NCI-H146 (cell line): ENCODE data around the gene CD300LD.
"Not testable (repeated sequence)": the region's sequence is repeated elsewhere in the genome, so short reads cannot be mapped to it uniquely, and the experiment has no call there.

ENCODE experiments used
- DNase-seq: peaks from one replicate; lab custom pipeline; 2025; lab: John Stamatoyannopoulos, UW

CD300LD gene

DNA sequence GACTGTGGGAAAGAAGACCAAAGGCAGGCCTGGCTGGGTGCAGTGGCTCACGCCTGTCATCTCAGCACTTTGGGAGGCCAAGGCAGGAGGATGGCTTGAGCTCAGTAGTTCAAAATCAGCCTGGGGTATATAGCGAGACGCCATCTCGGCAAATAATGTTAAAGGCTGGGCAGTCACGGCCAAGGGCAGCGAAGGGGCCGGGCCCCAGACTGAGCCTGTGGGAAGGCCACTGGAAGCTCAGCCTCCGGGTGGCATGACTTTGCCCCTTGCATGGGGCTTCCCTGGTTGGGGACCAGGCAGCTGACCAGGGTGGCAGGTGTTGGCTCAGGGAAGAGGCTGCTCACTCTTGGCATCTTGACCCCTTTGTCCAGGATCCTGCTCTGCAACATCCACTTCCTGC, 14.0 kb upstream of the CD300LD start:
- DNase-seq, result no peak

DNA sequence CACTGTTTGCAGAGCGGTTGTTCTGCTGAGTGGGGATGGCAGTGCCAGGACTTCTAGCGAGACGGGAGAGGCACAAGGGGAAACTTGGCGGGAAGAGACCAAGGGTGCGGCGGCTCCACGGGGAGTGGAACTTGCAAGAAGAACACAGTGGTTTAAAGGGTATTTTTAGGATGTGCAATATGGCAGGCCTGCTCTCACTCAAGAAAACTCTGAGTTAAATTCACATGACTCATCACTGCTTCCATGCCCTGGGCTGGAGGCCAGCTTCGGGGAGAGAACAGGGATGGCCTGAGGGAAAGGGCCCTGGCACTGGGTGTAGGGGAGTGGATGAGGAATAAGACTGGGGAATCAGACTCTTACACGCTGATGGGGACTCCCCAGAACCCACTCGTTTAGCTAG, 13.3 kb upstream of the CD300LD start:
- no peak for DNase-seq

- no peak for DNase-seq
These were observed 12.7 kb upstream of the CD300LD start for GRCh38 chr17:74604761-74605160.

DNA sequence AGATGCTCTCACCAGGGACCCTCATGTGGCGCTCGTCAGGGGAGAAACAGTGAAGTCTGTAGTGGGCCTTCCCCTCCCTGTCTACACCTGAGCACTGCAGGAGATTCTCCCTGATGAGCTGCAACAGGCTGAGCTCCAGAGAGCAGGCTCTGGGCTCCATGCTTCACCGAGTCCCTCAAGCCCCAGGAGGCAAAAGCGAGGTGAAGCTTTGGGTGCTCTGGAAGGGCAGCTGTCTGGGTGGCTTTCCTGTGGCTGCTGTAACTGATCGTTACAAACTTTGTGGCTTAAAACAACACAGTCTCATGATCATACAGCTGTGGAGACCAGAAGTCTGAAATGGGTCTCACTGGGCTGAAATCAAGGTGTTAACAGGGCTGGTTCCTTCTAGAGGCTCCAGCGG, 12.1 kb upstream of the CD300LD start:
- no peak for DNase-seq

- no peak for DNase-seq
These were observed 11.7 kb upstream of the CD300LD start for GRCh38 chr17:74603746-74604145.

DNA sequence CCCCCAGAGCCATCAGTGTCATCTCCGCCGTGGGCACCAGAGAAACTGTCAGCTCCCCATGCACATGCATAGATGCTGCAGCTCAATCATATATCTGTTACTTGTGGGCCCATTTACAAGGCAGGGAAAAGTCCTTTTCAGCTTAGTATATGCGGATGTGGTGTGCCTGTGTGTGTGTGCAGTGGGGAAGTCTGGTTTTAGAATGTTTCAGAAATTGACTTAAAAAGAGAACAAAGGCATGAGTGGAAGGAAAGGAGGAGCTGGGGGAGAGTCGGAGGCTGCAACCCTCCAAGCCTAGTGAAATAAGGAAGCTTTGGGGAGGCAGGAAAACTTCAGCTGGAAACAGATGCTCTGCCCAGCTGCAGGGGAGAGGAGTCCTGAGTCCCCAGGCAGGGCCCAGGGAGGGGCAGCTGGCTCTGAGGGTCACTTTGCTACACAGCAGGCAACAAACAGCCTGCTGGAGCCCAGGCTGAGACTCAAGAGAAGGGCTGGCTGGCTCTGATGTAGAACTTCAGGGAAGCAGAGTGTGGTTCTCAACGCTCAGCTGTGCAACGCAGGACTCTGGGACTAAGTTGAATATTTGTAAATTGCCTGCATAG, 11.1 kb upstream of the CD300LD start:
- no peak for DNase-seq

DNA sequence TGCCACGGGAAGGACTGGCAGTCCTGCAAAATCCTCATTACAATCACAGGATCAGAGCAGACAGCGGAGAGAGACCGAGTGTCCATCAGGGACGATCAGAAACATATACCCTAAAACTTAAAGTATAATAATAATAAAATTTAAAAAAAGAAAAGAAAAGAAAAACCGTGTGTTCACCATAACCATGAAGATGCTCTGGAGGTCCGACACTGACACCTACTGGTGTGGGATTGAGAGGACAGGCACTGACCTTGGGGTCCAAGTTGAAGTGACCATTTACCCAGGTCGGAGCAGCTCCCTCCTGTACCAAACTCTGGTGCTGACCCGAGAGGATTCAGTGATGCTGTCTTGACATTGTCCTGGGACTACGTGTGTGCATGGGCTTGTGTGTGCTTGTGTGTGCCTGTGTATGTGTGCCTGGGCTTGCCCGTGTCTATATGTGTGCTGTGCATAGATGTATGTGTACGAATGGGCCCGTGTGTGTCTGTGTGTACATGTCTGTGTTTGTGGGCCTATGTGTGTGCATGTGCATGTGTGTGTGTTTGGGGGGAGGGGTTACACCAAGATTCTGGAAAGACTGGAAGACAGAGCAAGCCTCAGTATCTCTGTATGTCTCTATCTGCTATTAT, 10.0 kb upstream of the CD300LD start:
- no peak for DNase-seq

DNA sequence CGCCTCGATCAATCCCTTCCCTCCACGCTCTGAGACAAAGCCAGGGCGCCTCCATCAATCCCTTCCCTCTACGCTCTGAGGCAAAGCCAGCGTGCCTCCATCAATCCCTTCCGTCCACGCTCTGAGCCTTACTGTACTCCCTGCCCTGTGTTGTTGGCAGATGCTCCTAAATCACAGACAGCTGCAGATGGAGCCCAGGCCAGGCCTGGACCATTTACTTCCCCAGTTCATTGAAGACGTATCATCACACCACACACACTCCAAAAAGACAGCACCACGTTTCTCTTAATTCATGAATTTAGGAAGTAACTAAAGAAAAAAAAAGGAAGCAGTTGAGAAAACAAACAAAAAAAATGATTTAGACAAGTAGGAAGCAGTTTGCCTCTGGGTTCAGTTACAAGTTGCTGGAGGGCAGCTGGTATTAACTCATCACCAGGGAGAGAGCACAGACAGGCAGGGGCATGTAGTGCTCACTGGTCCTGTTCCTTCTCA, 7.4 kb upstream of the CD300LD start:
- DNase-seq, result no peak

- no peak for DNase-seq
These were observed 6.9 kb upstream of the CD300LD start for GRCh38 chr17:74599023-74599399.

- no peak for DNase-seq
These were observed 6.4 kb upstream of the CD300LD start for GRCh38 chr17:74598346-74599022.

DNA sequence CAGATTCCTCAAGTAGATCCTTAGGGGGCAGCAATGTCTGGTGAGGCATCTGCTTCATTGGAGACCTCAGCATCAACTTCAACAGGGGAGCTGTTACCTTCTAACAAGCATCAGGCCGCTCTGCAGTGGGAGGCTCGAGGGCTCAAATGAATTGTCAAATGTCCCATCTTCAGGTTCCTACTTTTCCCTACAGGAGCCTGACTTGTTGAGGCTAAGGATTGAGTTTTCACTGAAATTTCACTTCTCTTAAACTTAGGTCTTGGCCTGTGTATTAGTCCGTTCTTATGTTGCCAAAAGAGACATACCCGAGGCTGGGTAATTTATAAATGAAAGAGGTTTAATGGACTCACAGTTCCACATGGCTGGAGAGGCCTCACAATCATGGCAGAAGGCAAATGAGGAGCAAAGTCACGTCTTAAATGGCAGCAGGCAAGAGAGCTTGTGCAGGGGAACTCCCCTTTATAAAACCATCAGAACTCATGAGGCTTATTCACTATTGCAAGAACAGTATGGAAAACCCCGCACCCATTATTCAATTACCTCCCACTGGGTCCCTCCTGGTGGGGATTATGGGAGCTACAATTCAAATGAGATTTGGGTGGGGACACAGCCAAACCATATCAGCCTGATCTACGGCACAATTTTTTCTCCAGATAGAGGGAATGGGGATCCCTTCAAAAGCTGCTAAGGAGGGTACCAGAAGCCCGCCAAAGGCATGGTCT, 5.1 kb upstream of the CD300LD start:
- DNase-seq, result no peak

GRCh38 chr17:74595037-74595750, 3.1 kb upstream of the CD300LD start:
- DNase-seq, result no peak

DNA sequence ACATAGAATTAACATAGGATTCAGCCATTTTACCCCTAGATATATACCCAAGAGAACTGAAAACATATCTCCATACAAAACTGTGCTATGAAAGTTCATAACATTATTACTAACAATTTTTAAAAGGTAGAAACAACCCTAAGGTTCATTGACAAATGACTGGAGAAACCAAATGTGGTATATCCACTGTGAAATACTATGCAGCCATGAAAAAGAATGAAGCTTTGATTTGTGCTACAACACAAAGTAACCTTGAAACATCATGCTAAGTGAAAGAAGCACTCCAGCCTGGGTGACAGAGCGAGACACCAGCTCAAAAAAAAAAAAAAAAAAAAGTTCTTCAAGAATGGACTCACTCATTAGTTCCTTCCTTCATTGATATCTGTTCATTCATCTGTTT, 580 bp downstream of the CD300LD start:
- DNase-seq, result no peak

DNA sequence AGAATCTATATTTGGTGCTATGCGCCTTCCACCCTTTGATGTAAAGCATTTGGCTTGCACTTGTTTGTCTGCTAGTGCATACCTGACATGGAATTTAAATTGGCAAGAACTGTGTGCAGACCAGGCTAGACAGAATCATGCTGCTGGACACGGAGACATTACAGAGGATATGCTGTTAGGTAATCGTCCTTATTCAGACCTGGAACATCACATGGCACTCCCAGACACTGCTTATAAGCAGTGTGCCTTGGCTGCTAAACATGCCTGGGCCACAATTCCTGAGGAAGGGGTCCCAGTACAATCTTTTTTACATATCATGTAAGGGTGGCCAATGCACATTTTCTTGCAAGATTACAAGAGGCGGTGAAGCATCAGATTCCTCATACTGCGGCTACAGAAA, 6.4 kb downstream of the CD300LD start:
- no peak for DNase-seq

- DNase-seq, result no peak
These were observed 7.6 kb downstream of the CD300LD start for GRCh38 chr17:74584292-74585060.

DNA sequence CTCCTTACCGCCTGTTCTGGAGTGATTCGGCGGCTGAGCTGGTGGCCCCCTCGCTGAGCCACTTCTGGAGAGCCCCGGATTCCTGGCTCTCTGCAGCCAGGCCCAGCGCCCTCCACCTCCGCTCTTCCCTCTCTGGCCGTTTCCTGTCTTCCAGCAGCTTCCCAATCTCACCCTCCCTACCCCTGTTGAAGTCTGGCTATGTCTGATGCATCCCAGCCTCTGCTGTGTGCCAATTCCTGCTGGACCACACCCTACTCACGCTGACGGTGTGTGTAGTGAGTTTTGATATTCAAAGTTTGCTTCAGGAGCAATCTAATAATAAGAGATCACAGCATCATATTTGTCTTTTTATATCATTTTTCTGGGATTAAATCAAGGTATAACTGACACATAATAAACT, 9.4 kb downstream of the CD300LD start:
- no peak for DNase-seq

- no peak for DNase-seq
These were observed 12.2 kb downstream of the CD300LD start for GRCh38 chr17:74579900-74580299.

DNA sequence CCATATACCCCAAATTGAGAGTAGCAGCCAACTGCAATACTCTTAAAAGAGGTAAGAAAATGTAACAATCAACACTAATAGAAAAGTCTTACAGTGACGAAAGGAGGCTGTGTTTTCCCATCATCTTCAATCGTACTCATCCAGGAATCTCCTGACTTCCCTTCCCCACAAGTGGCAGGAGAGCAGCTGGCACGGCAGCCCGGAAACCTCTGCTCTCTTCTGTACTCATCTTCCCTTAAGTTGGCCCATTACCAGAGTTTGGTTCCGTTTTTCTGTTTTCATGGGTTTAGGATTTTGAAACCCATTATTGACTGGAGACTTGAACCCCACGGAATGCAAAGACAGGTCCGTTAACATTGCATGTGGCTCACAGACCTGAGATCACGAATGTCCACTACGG, 13.1 kb downstream of the CD300LD start:
- no peak for DNase-seq

DNA sequence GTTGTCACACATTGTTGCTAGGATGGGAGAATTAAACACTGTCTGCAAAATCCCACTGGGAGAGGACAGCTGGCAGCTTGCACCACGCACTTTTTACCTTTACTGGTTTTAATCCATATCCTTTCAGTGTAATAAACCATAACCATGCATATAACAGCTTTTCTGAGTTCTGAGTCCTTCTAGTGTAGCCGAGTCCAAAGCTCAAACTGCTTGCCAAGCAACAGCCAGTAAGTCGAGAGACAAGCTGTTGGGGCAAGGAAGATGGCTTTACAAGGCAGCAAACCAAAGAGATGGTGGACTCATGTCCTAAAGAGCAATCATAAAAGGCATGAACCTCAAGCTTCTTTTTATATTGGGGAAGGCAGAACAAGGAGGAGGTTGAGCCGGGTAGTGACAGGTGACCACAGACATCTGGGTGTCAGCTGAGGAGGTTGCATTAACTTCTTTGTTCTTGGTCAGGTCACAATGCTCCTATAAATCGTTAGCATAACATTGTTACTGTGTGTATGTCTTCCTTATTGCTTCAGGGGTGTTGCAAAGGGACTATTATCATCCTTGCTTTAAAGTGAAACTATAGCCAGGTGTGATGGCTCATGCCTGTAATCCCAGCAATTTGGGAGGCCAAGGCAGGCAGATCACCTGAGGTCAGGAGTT, 17.5 kb downstream of the CD300LD start:
- no peak for DNase-seq

- DNase-seq, result not testable (repeated sequence)
These were observed 18.4 kb downstream of the CD300LD start for GRCh38 chr17:74573635-74574034.

- DNase-seq, result no peak
These were observed 18.9 kb downstream of the CD300LD start for GRCh38 chr17:74573169-74573568.
